ENCODE results near the gene N4BP3.
A peak's percentile ranks its signal among the peaks of the same experiment; 100 is the strongest.
"Not testable (repeated sequence)": the region's sequence is repeated elsewhere in the genome, so short reads cannot be mapped to it uniquely, and the experiment has no call there.

Gene N4BP3, protein sequence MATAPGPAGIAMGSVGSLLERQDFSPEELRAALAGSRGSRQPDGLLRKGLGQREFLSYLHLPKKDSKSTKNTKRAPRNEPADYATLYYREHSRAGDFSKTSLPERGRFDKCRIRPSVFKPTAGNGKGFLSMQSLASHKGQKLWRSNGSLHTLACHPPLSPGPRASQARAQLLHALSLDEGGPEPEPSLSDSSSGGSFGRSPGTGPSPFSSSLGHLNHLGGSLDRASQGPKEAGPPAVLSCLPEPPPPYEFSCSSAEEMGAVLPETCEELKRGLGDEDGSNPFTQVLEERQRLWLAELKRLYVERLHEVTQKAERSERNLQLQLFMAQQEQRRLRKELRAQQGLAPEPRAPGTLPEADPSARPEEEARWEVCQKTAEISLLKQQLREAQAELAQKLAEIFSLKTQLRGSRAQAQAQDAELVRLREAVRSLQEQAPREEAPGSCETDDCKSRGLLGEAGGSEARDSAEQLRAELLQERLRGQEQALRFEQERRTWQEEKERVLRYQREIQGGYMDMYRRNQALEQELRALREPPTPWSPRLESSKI

DNA sequence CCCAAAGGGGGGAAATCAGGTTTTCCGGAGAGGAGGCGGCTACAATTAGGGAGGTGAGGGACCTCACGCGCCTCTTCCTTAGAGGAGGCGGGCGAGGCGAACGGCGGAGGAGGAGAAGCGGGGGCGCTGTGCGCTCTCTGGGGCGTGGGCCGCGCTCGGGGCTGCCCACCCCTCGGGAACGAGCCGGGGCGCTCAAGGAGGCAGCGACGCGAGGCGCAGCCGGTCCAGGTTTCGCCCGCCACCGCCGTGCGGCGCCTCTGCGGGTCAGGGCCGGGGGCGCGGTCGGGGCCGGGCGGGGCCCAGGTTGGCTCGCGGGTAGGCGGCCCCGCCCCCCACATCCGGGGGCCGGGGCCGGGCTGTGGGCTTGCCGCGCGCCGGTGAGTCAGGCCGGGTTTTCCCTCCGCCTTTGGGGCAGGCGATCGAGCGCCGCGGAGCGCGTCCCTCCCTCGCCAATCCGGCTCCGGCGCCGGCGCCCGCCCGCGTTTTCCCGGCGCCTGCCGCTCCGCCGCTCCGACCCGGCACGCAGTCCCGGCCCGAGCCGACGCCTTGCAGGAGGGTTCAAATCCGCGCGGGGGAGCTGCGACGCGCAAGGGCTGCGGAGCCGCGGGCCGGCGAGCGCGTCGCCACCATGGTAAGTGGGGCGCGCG, at the start of gene N4BP3:
Gene N4BP3, plus strand, starts transcription at position 392 of the 647 bp plus-strand sequence. CDS start 6,052 bp downstream, outside the sequence.
- peak; percentile 80 to 82 for DNase-seq

DNA sequence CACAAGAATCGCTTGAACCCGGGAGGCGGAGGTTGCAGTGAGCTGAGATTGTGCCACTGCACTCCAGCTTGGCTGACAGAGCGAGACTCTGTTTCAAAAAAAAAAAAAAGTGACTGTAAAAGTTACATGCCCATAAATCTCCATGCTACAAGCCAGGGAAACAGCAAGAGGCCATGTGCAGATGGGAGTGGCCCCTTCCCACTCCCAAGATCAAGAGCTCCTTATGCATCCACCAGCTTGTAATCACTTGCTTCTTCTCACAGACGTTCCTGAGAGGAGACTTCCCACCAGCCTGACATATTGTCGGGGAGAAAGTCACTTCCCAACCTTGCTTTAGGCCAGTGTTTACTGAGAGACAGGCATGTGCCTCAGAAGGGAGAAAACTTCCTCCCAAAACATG, 45.6 kb upstream of the N4BP3 start:
- DNase-seq, result no peak

DNA sequence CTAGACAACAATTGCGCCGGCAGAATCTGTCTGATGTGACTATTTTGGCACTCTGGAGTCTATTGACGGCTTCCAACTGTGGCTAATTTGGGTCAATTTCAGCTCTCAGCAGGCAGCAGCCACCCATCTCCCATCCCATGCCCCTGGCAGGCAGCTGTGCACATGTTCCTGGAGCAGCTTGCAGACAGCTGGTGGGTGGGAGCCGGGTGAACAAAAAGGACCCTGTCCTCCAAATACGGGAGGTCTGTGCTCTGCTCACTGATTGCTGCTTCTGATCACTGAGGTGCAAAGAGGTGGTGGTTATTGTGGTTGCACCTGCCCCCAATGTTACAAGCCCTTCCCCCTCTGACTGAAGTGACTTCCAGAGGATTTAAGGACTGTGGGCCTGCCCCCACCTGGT, 45.0 kb upstream of the N4BP3 start:
- DNase-seq, result peak in 1 of 2 donors; percentile 19

DNA sequence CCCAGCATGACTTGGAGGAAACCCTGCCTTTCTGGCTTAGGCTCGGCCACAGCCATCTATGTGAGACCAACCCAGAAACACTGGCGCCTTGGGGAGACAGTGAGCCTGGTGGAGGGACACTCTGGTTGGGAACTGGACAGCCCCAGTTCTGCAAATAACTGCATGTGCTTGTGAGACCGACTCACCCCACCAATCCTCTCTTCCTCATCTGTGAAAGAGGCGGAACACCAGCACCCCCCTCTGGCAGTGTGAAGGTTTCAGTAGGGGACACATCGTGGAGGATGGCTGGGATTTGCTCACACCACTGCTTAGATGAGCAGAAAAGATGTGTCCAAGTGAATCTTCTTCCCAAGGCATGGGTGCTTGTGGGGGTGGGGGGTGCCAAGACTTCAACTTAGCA, 43.4 kb upstream of the N4BP3 start:
- peak; percentile 28 to 45 for DNase-seq

DNA sequence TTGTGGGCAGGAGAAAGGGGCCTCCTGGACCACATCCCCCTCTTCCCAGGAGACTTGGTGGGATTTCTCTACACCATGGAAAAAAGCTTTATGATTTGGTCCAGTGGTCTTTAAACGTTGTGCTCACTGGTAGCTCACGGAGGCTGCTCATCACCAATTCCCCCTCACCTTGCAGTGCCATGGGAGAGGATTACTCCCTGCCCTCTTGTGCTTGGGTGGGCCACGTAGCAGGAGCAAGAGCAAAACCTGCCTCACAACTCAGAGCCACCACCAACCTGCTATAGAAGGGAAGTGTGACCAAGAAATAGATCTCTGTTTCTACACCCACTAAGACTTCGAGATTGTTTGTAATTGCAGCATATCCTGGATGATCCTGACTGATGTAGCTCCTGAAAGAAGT, 42.2 kb upstream of the N4BP3 start:
- DNase-seq, result no peak

DNA sequence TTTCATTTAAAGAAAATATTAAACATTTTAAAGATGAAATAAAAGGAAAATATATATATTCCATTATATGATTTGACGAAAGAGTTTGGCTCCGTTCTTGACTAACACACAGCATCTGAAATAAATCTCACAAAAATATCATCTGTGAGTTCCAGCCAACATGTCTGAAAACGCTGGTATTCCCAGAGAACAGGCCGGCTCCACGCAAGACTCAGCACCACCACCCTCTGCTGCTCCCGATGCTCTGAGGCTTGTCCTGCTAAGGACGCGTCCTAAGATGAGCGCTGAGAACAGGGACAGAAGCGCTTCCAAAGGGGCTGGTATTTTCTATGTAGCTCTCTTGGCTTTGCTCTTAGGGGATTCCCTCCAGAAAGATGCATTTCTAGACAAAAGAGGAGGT, 40.6 kb upstream of the N4BP3 start:
- no peak for DNase-seq

DNA sequence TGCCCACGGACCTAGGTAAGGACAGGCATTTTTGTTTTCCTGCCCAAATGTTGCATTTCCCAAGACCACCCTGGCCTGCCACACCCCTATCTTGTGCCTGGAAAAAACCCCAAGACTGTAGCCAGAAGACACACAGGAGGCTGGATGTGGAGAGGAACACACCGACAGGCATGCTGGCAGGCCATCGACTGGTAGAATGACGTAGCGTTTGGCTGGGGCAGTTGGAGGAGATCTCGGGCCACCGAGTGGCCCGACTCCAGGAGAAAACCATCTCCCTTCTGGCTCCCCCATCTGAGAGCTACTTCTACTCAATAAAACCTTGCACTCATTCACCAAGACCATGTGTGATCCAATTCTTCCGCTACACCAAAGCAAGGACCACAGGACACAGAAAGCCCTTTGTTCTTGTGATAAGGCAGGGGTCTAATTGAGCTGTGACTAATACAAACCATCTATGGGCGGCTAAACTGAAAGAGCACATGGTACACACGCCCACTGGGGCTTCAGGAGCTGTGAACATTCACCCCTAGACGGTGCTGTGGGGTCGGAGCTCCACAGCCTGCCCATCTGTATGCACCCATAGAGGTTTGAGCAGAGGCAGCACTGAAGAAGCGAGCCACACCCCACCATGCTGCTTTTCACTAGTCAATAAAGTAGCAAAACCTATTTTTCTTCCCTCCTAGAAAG, 38.9 kb upstream of the N4BP3 start:
- DNase-seq, result no peak

DNA sequence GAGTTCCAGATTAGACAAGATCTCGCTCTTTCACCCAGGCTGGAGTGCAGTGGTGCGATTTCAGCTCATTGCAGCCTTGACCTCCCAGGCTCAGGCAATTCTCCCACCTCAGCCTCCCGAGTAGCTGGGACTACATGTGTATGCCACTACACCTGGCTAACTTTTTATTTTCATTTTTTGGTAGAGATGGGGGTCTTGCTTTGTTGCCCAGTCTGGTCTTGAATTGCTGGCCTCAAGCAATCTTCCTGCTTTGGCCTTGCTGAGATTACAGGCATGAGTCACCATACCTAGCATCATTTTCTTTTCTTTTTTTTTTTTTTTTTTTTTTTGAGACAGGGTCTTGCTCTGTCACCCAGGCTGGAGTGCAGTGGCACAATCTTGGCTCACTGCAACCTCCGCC, 36.4 kb upstream of the N4BP3 start:
- not testable (repeated sequence) for DNase-seq

DNA sequence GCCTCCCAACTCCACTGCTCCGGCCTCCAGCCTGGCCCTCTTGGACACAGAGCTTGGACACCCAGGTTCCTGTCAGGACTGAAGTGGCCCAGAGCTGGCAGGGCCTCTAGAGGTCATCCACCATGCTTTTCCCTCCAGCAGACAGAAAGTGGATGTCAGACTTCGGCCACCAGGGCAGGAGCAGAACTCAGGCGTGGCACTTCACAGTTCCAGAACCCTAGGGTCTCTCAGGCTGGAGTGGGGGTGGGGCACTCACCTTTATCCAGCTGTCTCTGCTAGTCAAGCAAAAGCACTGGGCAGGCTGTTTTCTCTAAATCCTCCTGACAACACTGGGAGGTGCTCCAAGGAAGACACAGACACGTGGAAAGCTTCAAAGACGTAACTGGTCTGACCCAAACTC, 35.6 kb upstream of the N4BP3 start:
- no peak for DNase-seq

DNA sequence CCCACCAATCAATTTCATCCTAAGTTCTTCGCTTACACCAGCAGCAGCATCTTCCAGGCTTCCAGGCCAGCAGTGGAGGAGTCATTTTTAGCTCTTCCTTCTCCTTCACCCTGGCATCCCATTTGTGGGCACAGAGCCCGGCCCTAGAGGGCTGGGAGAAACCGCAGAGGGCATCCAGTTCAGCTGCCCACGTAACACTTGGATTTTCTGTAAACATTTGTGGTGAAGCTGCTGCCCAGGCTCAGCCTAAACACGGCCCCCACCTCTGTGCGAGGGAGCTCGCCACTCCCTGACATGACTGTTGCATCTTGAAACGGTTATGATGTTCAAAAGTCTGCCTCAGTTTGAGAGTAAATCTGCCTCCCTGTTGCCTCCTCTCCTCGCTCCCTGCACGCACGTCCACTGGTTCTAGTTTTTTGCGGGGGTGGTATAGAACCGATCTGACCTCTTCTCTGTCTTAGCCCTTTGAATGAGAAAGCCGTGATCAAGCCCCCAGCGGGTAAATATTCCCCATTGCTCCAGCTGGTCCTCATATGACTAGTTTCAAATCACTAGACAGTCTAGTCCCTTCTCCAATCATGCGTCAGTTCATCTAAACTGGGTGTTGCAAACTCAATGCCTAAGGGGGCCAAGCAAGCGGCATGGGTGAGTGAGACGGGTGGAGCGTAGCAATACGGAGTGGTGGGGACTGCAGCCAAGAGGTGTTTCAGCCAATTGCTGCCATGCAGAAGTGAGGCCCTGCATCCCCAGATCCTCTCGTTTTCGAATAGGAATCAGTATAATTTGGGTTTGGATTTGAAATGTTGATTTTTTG, 34.9 kb upstream of the N4BP3 start:
- DNase-seq, result no peak

DNA sequence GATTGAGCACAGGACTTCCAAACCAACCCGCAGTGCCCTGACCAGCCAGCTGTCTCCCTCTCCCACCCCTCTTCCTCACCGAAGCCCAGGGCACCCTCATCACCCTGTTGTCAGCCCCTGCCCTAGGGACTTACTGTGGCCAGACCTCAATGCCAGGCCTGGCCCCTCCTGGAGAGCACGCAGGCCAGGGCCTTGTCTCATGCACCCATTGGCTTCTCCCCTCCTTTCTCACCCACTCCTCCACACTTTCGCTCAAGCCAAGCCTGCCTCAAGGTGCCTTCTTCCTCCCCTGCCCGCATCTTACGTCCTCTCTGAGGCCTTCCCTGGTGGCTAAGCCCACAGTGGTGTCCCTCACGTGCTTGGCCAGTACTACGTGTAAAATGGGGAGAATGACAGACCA, 33.3 kb upstream of the N4BP3 start:
- DNase-seq, result no peak

DNA sequence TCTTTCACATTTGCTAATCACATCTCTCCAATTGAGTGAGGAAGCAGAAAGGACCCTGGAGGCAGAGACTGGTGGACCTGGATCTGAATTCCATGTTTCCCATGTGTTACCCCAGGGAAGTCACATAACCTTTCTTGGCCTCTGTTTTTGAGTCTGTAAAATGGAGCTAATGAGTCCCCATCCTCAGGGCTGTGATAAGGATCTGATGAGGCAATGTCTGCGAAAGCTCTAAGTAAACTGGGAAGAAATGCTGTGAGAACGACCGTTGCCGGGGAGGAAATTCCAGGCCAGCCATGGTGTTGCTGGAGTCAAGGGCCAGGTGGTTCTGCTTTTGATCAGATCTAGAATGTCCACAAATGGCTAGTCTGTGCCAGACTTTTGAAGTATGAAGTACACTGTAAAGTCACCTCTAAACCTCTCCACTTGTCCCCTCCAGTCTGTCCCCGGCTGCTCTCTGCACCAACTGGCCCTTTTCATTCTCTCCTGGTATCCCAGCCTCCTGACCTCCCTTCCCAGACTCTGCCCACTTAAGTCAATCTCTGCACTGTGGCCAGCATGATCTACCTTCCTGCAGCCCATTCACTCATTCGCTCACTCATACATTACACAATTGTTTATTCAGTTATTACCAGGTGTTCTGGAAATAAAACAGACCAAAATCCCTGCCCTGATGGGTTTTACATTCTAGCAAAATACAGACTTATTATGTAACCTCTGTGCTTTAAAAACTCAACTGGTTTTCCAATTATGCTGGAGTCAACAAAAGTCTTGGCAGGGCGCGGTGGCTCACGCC, 32.5 kb upstream of the N4BP3 start:
- DNase-seq, result no peak

DNA sequence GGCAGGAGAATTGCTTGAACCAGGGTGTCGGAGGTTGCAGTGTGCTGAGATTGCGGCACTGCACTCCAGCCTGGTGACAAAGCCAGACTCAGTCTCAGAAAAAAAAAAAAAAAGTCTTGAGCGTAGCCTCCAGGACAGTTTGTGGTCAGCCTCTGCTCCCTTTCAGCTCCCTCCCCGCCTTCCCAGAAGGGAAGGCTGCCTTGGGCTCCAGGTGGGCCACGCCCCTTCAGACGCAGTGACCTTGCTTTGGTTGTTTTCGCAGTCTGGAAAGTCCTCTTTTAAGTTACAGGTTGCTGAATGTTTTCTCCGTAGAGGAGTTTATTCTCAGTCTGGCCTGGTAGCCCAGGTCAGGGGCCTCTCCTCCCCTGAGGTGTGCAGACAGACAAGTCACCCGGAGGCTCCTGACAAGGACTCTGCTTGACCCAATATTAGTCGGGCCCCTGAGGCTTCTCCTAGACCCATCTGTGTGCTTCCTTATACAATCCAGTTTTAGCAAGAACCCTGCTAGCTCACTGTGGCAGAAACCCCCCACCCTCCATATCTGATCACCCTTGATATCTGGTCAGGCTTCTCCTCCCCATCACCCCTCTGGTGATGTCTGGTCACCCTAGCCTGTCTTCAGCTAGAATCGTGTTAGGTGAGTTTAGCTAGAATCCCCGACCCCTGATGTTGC, 31.6 kb upstream of the N4BP3 start:
- no peak for DNase-seq

DNA sequence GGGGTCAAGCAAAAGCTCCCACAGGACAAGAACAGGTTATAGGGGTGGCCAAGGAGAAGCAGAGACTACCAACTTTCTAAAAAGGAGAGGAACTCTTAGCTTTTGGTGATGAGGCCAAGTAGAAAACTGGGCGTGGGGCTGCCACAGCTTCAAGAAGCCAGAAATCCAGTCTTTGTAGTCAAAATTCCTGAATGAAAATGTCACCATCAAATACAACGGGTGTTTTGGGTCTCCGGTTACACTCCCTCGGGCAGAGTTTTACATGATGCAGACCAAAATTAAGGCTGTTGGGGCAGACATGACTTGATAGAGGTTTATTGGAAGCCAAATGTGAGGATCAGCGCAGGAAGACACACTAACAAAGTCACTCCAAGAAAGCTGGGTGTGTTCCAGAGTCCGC, 29.4 kb upstream of the N4BP3 start:
- DNase-seq, result no peak

DNA sequence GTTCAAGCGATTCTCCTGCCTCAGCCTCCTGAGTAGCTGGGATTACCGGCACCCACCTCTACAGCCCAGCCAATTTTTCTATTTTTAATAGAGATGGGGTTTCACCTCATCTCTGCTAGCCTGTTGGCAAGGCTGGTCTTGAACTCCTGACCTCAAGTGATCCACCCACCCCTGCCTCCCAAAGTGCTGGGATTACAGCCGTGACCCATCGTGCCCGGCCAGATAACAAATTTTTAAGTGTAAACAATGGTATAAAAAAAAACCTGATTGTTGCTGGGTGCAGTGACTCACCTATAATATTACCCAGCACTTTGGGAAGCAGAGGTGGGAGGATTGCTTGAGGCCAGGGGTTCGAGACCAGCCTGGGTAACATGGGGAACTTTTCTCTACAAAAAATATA, 28.0 kb upstream of the N4BP3 start:
- DNase-seq, result no peak

DNA sequence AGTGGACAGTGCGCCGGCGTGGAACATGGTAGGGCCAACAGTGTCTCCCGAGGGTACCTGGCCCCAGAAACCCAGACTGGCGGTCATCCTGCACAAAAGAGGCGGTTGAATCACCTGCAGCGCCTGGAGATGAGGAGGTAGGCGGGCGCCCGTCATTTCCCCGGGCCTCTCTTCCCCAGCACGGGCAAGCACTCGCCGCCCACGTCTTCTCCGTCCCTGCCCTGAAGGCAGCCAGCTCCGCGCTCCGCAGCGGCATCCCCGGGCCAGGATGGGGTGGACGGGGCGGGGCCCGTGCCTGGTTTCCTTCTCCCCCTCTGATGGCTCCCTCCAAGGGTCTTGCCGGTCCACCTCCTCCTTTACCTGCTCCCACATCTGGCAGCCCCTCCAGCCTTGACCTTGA, 27.1 kb upstream of the N4BP3 start:
- DNase-seq, result no peak

DNA sequence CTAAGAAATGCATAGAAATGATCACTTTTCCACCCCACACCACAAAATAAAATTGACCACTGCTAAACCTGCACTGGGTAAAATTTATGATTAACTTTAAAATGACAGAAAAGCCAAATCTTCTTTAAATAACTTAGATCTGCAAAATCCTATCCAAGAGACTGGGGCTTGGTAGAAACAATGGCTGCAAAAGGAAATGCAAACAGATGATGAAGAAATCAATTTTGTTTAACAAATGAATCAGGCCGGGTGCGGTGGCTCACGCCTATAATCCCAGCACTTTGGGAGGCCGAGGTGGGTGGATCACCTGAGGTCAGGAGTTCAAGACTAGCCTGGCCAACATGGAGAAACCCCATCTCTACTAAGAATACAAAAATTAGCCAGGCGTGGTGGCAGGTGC, 26.1 kb upstream of the N4BP3 start:
- DNase-seq, result not testable (repeated sequence)

DNA sequence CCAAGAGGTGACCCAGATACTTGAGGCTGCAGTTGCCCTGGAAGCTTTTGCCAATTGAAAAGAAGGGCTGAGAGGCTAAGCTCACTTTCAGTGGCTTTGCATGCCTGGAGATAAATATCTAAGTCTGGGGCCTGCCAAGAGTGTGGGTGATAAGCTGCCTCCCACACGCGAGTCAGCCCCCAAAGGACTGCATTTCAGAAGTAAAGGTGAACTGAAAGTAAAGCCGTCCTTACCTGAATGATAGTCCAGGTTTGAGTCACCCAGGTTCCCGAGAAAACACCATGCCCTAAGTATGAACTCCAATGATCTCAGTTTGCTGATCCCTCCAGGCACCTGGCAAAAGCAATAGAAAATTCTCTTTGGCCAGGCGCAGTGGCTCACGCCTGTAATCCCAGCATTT, 22.5 kb upstream of the N4BP3 start:
- DNase-seq, result no peak

DNA sequence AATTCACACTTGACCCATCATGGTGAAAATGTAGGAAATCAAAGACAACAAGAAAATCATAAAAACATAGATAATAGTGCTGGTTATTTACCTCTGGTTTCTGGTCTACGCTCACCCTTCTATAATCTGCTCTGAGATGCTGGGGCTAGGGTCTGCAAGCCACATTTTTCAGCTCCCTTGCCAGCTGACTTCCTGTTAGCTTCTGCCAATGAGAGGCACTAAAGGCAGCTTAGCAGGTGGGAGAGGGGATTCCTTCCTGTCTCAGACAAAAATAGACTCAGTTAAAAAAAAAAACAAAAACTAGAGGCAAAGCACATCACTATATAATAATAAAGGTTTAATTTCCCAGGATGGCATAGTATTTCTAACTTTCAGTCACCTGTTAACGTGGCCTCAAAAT, 20.2 kb upstream of the N4BP3 start:
- no peak for DNase-seq

DNA sequence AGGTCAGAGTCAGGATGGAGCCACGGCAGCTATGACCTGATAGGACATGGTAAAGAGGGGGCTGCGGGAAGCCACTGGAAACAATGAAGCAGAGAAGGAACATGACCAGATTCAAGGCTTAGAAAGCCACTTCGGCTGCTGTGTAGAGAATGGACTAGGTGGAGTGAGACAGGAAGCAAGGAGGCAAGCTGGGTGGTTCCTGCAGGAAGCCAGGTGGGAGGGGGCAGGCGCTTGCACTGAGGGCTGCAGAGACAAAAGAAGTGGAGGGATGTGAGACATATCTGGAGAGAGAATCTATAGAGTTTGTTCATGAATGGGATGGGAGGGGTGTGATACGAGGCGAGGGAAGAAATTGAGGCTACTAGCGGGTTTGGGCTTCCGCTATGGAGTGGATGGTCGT, 19.0 kb upstream of the N4BP3 start:
- DNase-seq, result no peak

DNA sequence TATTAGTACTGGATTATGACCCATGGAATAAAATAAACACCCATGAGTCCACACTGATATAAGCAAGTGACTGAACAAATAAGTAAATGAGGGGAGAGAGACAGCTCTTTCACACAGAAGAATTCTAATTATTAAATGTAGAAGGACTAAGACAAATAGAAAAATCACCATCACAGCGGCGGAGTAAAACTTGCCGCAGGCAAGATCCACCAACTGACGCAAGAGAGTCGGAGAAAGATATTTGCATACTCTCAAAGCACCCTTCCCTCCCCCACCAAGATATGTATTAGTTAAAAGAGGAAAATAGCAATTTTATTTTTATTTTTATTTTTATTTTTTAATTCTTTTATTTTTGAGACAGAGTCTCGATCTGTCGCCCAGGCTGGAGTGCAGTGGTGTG, 14.6 kb upstream of the N4BP3 start:
- no peak for DNase-seq

All from CD4-positive, alpha-beta T cell treated with Interleukin-4 for 1 hour (primary cell).